Stimulated activated CD8-positive, alpha-beta memory T cell treated with anti-CD3 and anti-CD28 coated beads, Interleukin-4, amount 100 ng/mL, for 4 hours (primary cell): ENCODE measurements around the gene CERT1.
"Not testable (repeated sequence)": the region's sequence is repeated elsewhere in the genome, so short reads cannot be mapped to it uniquely, and the experiment has no call there.

ENCODE experiments used
- DNase-seq, 2 donors: peaks; one replicate each; pipeline ENCODE4 v3.0.0-alpha.2; 2020; ENCODE audit warnings: low read depth in 2 of 2, low spot score in 1 of 2

The CERT1 gene

DNA sequence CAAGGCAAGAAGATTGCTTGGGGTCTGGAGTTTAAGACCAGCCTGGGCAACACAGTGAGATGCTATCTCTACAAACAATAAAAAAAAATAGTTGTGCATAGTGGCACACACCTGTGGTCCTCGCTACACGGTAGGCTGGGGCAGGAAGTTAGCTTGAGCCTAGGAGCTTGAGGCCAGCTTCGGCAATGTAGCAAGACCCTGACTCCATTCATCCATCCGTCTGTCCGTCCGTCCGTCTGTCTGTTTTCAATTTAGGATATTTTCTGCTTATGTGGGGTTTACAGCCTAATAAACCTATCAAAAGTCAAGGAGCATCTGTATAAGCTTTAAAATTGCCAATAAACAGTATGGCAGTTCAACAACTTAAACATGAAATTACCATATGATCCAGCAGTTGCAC lies 154.7 kb downstream of the CERT1 start:
- no peak for DNase-seq

DNA sequence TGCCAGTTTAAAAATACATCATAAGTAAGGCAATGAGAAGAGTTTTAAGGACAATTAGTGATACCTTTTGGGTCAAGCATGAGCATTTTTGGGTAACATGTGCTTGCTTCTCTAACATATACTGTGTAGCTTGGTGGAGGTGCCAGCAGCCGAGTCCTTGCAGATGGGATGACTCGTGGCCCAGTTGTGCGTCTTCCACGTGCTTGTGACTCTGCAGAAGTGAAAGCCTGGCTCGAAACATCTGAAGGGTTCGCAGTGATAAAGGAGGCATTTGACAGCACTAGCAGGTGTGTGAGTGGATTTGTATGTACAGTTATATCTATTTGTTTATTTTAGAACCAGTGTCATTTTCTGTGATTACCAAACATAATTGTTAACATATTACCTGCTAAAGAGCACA lies 156.2 kb downstream of the CERT1 start:
- DNase-seq, result no peak

DNA sequence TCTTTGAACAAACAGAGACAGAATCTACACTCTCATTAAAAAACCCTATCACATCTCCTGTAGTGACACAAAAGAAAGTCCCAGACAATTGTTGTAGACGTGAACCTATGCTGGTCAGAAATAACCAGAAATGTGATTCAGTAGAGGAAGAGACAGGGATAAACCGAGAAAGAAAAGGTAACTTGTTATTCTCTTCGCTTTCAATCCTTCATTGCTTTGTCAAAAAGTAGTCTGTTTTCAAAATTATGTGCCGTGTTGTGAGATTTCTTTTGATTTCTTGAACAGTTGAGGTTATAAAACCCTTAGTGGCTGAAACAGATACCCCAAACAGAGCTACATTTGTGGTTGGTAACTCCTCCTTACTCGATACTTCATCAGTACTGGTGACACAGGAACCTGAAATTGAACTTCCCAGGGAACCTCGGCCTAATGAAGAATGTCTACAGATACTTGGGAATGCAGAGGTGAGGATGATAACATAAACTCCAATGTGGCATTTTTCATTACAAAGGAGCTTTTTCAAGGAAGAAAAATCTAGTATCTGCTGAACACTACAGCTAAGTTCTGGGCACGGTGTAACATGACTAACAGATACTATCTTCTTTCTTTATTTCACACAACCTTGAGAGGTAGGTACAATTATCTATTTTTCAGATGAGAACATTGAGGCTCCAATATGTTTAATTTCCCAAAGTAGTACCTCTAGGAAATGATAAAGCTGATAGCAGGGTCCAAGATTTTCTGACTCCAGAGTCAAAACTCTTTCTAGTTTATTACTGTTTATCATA lies 160.1 kb downstream of the CERT1 start:
- DNase-seq, result no peak

DNA sequence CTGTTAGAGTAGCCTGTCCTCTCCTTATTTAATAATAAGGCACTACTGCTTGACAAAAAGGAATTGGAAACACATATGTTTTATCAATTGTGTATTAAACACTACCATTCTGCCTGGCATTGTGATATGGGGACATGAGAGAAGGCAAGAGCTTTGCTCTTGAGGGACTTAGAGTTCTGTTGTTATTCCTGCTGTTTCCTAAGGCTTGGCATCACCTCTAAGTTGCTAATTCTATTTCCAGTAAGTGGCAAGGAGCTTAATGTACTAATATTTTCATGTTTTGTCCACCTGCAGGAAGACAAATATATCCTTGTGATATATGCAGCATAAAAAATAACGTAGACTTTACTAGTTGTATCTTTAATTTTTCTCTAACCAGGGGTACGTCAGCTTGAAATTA lies 161.8 kb downstream of the CERT1 start:
- DNase-seq, result no peak

DNA sequence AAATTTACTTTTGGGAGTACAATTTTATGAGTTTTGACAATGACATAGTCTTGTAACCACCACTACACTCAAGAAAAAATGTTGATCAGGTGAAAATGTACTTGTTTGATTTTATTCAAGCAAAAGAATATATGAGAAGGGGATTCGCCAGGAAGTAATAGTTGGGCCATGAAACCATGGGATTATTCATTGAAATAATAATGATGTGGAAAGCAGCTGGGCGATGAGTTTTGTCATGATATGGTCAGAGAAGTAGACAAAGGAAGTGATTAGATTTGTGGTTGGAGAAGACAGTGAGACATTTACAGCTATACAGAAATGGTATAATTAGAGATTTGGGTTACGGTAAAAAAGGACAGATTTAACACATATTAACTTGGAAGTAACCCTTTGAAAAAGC lies 163.2 kb downstream of the CERT1 start:
- DNase-seq, result no peak

DNA sequence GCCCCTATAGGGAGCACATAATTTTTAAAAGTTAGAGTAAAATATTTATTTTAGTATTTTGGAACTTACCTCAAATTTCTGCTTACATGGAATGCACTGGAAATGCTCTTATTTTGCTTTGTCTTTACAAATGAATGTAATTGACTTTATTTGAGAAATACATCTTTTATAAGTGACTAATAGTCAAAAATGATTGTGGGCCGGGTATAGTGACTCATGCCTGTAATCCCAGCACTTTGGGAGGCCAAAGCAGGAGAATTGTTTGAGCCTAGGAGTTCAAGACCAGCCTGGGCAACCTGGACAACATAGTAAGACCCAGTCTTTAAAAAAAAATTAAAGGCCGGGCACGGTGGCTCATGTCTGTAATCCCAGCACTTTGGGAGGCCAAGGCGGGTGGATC lies 168.6 kb downstream of the CERT1 start:
- DNase-seq, result no peak

DNA sequence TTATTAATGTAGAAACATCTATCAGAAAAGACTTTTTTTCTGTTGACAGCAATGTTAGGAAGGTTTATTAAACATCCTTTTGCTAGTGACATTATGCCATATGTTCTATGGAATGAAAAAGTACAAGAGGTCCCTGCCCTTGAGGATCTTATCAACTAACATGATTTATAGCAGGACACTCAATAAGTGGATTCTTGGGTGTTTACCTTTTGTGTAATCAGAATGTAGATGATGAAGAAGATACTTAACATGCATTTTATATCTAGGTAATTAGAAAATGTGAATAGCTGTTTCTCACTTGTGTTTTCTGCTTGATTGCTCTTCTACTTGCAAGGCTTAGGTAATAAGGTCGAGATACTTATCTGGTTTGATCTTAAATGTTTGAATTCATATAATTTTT lies 169.5 kb downstream of the CERT1 start:
- DNase-seq, result no peak

DNA sequence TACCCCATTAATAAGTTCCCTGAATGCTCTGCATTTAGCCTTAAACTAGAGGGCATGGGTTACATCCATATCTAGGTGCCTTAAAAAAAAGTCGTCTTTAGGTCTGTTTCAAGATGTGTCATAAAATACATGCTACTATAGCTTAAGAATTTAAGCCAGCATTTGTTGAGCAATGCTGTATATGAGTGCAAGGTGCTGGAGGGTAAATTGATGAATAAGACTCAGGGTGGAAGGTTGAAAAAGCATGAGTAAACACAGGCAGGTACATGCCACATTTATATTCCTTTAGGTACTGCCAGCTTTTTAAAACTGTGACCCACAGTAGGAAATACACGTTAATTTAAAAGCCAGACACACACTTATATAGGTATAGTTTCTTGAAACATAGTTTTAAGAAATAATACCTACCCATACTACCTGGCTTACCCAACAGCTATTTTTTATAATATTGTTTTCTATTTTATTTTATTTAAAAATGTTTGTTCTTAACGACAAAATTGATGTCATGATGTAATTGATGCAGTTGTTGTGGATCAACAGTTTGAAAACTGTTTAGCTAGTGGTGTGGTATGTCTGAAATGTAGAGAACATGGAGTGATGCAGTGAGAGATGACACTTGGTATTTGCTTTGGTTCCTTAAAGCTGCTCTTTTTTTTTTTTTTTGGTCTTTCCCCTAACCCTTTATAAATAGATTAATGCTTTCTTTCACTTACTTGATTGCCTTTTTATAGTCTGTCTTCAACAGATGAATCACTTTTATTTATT lies 170.5 kb downstream of the CERT1 start:
- no peak for DNase-seq

DNA sequence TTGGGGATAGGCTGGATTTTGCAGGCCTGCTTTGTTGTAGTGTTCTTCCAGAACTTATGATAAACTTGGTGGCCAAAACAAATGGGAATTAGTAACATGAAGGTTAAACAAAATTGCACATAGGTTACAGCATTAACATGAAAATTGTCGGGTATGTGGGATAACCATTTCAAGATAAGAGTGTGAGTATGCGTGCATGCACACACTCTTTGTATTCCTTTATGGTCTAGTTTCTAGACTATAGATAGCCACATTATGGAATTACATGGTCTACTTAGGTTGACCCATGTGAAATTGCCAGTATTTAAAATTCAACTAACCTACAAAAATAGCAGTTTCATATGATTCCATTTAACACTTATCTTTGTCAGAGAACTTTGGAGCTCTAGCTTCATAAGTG lies 173.0 kb downstream of the CERT1 start:
- DNase-seq, result no peak

DNA sequence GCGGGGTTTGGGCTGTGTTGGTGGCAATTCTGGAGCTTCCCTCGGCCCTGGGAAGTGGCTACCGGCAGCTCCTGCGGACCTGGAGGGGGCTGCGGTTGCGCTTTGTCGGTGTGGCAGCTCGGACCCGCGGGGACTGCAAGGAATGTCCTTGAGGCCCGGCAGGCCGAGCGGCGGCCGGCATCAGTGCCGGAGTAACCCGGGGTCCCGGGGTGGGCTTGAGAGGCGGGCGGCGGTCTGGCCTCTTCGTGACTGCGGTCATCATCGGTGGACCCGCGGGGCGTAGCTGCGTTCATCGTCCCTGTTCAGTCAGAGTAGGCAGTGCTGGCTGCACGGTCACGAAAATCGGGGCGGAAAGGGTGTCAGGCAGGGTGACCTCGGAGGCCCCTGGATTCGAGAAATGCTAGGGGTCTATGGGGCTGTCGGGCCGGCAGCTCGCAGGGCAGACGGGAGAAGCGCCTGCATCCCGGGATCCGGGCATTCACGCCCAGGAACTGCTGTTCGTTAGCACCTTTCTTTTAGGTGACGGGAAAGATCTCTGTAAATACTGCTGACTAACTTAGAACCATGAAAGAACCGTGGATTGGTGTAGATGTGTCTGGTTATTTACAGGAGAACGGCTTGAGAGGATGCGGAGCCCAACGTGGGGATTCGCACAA lies 173.9 kb downstream of the CERT1 start:
- no peak for DNase-seq

DNA sequence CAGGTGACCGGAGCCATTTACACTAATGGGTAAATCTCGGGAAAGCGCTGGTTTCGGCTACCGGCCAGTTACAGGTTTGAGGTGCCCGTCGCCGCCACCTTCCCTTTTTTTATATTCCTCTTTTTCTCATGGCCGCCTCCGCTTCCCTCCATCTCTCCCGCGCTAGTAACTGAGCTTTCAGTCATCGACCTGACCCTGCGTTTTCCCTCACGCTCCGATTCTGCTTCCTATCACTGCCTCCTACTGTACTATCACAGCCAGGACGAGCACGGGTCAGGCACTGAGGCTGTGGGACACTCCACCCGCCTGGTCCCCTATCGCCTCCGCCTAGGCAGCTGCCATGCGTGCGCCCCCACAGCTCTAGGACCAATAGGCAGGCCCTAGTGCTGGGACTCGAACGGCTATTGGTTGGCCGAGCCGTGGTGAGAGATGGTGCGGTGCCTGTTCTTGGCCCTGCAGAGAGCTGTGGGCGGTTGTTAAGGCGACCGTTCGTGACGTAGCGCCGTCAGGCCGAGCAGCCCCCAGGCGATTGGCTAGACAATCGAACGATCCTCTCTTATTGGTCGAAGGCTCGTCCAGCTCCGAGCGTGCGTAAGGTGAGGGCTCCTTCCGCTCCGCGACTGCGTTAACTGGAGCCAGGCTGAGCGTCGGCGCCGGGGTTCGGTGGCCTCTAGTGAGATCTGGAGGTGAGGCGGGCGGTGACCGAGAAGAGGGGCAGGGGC lies 174.7 kb downstream of the CERT1 start, which contains the start of gene HMGCR:
HMGCR (plus strand) TSS at position 606 of the 722 bp plus-strand sequence. CDS start 5,386 bp downstream, outside the sequence.
- peak; percentile 94 to 97 for DNase-seq

DNA sequence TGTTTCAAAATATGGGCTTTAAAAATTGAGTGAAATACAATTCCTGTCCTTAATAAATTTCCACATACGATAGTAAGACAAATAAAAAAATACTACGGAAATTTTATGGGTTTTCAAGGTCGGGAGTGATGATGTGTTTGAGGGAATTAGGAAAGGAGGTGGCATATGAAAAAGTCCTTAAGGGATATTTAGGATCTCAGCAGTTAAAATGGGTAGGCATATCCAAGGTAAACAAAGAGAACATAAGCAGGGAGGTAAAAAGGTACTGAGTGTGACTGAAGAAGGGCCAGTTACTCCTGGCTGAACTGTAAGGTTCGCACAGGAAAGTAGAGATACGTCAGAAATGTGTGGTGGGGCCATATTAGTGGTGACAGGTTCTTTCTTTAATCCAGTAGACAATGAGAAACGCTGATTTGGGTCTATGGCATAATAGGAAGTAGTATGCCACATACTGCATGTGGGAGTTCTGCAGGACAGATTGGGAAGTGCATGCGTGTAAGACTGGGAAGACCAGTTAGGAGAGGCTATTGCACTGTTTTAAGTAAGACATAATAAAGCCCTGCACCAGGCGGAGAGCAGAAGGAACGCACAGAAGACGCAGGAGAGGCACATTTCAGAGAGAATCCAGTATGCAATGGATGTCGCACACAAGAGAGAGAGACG lies 175.3 kb downstream of the CERT1 start:
- no peak for DNase-seq

DNA sequence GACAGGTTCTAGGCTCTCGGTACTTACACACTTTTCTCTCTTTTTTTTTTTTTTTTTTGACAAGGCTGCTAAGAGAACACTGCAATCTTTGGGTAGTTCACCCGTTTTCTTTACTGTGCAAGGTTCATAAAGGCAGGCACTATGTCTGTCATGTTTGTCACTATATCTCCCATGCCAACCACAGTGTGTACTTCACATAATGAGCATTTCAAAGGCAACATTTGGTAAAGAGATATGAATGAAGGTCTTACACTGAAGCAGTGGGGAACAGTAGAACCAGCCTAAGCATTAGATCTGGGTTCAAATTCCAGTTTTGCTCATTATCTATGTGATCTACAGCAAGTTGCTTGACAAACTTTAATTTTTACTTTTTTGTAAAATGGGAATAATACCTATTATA lies 175.9 kb downstream of the CERT1 start:
- DNase-seq, result no peak

DNA sequence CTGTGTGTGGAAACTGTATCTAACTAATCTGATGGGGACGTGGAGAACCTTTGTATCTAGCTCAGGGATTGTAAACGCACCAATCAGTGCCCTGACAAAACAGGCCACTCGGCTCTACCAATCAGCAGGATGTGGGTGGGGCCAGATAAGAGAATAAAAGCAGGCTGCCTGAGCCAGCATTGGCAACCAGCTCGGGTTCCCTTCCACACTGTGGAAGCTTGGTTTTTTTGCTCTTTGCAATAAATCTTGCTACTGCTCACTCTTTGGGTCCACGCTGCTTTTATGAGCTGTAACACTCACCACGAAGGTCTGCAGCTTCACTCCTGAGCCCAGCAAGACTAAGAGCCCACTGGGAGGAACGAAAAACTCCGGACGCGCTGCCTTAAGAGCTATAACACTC lies 177.0 kb downstream of the CERT1 start:
- DNase-seq, result not testable (repeated sequence)

DNA sequence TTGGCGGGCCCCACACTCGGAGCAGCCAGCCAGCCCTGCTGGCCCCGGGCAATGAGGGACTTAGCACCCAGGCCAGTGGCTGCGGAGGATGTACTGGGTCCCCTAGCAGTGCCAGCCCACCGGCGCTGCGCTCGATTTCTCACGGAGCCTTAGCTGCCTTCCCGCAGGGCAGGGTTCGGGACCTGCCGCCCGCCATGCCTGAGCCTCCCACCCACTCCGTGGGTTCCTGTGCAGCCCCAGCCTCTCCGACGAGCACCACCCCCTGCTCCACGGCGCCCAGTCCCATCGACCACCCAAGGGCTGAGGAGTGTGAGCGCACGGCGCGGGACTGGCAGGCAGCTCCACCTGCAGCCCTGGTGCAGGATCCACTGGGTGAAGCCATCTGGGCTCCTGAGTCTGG lies 177.7 kb downstream of the CERT1 start:
- DNase-seq, result not testable (repeated sequence)

DNA sequence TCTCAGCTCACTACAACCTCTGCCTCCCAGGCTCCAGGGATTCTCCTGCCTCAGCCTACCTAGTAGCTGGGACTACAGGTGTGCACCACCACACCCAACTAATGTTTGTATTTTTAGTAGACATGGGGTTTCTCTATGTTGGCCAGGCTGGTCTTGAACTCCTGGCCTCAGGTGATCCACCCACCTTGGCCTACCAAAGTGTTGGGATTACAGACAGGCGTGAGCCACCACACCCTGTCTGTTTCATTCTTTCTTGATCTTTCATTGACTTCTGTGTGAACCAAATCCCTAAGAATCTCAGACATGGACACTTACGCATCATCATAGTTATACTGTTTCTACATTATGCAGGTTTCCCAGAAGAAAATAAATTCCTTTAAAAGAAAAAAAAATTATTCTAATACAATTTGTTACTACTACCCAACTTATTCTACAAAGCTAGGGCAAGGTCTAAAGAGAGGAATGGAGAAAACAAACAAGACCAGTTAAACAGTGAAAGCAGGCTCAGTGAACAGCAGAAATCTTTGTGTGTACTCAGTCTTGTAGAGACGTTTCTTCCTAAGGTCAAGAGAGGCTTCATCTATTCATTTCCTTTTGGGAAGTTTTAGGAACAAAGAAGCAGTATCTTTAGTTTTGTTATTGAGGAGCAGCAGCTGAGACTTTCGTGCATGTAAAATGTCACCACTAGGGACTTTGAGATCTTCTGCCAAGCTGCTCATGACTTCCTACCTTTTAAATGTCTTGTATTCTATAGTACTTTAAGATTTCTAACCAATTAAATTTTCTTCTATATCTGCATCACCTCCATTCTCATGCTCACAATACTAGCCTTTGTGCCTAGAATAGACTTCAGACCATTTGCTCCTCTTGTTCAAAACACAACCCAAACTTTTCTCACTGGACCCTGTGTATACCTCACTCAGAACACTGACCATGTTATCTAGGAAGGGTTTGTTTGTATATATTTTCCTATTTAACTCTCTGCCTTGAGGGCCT lies 180.0 kb downstream of the CERT1 start:
- DNase-seq, result no peak

DNA sequence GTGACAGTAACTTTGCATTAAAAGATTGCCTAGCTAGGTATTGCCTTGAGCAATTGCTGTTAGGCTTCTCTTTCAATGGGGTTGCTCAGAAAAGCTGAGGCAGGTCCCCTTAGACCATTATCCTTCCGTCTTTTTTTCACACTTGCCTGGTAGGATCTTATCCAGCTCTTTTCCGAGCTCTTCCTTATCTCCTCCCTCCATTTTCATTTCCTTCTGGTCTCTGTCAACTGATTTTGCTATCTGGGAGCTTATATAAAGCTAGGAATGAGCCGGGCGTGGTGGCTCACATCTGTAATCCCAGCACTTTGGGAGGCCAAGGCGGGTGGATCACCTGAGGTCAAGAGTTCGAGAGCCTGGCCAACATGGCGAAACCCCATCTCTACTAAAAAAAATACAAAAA lies 181.0 kb downstream of the CERT1 start:
- DNase-seq, result no peak
